GM12801 (cell line): ENCODE results near the gene GMDS.

ENCODE experiments used
- CTCF ChIP-seq: IDR thresholded peaks from one replicate; pipeline ENCODE4 v1.5.1; 2011; ENCODE audit warnings: control low read depth; ENCODE audit not compliant: insufficient read length; ENCODE audit errors: extremely low read depth

Gene GMDS

GRCh38 chr6:2132416-2132815 is 113.0 kb downstream of the GMDS start:
- TF ChIP-seq CTCF: no peak

GRCh38 chr6:2129182-2129621 is 116.2 kb downstream of the GMDS start:
- no peak for TF ChIP-seq CTCF

GRCh38 chr6:2127484-2127911 is 117.9 kb downstream of the GMDS start:
- TF ChIP-seq CTCF: no peak

GRCh38 chr6:2126351-2126750 is 119.1 kb downstream of the GMDS start:
- no peak for TF ChIP-seq CTCF

GRCh38 chr6:2125158-2125557 is 120.2 kb downstream of the GMDS start:
- TF ChIP-seq CTCF: no peak

GRCh38 chr6:2124260-2124709 is 121.1 kb downstream of the GMDS start:
- no peak for TF ChIP-seq CTCF

- TF ChIP-seq CTCF: no peak
These were observed 124.5 kb downstream of the GMDS start for GRCh38 chr6:2120912-2121311.

- TF ChIP-seq CTCF: no peak
These were observed 126.1 kb downstream of the GMDS start for GRCh38 chr6:2119275-2119674.
